HepG2 (cell line): Measurements from ENCODE around the gene ZKSCAN3. TPM values are rescaled to one million over a fixed set of nuclear protein-coding genes. Genes with fewer than 3 reads are reported as not detected.
A peak's percentile ranks its signal among the peaks of the same experiment; 100 is the strongest.

Experiments used
- AHR ChIP-seq: IDR thresholded peaks from 2 replicates; pipeline ENCODE4 v1.6.1; 2018; ENCODE audit warnings: missing genetic modification reagents, missing compliant biosample characterization
- HDAC6 ChIP-seq: fragments of 200-600 bp; sonication (generic); IDR thresholded peaks from 2 replicates; pipeline ENCODE4 v1.7.0; 2017; ENCODE audit warnings: mild to moderate bottlenecking, antibody characterized with exemption, low read length, low read depth
- HNF4G ChIP-seq, 2 experiments: sonication (generic) in 1 of 2; formaldehyde crosslinking in 1 of 2; IDR thresholded peaks; 2 replicates each; pipeline versions ENCODE4 v1.4.0 to v1.6.1; 2011 to 2020; ENCODE audit warnings: borderline replicate concordance in 2 of 2, low read depth in 2 of 2, mild to moderate bottlenecking in 2 of 2, low read length in 1 of 2, missing genetic modification reagents in 1 of 2, moderate library complexity in 1 of 2
- JUN ChIP-seq: sonication (generic); formaldehyde crosslinking; IDR thresholded peaks from 2 replicates; pipeline ENCODE4 v1.4.0; 2020; ENCODE audit warnings: mild to moderate bottlenecking, missing genetic modification reagents
- KLF12 ChIP-seq: sonication (generic); formaldehyde crosslinking; IDR thresholded peaks from 2 replicates; pipeline ENCODE4 v1.4.0; 2020; ENCODE audit warnings: missing genetic modification reagents, borderline replicate concordance
- NFKB2 ChIP-seq: sonication (generic); formaldehyde crosslinking; IDR thresholded peaks from 2 replicates; pipeline ENCODE4 v1.4.0; 2020; ENCODE audit warnings: missing genetic modification reagents, borderline replicate concordance
- ZIK1 ChIP-seq: sonication (generic); formaldehyde crosslinking; IDR thresholded peaks from 2 replicates; pipeline ENCODE4 v1.5.0; 2020; ENCODE audit warnings: mild to moderate bottlenecking, low read depth, missing genetic modification reagents, borderline replicate concordance
- ZNF207 ChIP-seq: fragments of 450-650 bp; IDR thresholded peaks from 2 replicates; pipeline ENCODE4 v1.6.1; 2016; ENCODE audit warnings: antibody characterized with exemption, borderline replicate concordance
- ZNF460 ChIP-seq: sonication (generic); formaldehyde crosslinking; IDR thresholded peaks from 2 replicates; pipeline ENCODE4 v1.5.1; 2020; ENCODE audit warnings: missing genetic modification reagents, mild to moderate bottlenecking, borderline replicate concordance
- polyA plus RNA-seq, 8 experiments: library from polyadenylated mRNA; depleted of rRNA in 3 of 8; stranded (reverse) in 7 of 8; unstranded in 1 of 8; fragments of >200 nt; fragmentation: Illumina TruSeq in 4 of 8; extraction: Trizol in 4 of 8; gene quantifications; 2 replicates each; pipeline versions ENCODE4 v1.2.1 to v1.2.3, GENCODE V29; 2011 to 2016; ENCODE audit warnings: low read depth in 4 of 8, missing spikeins in 1 of 8, mixed read lengths in 1 of 8; ENCODE audit not compliant: insufficient read depth in 1 of 8
- total RNA-seq, 5 experiments: library from RNA; depleted of rRNA; stranded (reverse); fragments of >200 nt; fragmentation: Illumina TruSeq; extraction: Trizol; gene quantifications; 2 replicates each; pipeline ENCODE4 v1.2.3, GENCODE V29; 2016; ENCODE audit warnings: low read depth in 1 of 5
- TF ChIP-seq, protein P1 (sequence below): sonication (generic); formaldehyde crosslinking; IDR thresholded peaks from 2 replicates; pipeline ENCODE4 v1.4.0; 2020; ENCODE audit warnings: mild to moderate bottlenecking, missing genetic modification reagents
- TF ChIP-seq, protein P2 (sequence below): sonication (generic); formaldehyde crosslinking; IDR thresholded peaks from 2 replicates; pipeline ENCODE4 v1.4.0; 2020; ENCODE audit warnings: missing genetic modification reagents

Gene ZKSCAN3
- total and polyA plus RNA-seq, 2 of the 13 experiments (the other 11 are each of a cell fraction or from before 2014, with no cell fraction given), result 3.3 to 7.4 TPM

- no peak for TF ChIP-seq ZNF207
- TF ChIP-seq, protein P1, sequence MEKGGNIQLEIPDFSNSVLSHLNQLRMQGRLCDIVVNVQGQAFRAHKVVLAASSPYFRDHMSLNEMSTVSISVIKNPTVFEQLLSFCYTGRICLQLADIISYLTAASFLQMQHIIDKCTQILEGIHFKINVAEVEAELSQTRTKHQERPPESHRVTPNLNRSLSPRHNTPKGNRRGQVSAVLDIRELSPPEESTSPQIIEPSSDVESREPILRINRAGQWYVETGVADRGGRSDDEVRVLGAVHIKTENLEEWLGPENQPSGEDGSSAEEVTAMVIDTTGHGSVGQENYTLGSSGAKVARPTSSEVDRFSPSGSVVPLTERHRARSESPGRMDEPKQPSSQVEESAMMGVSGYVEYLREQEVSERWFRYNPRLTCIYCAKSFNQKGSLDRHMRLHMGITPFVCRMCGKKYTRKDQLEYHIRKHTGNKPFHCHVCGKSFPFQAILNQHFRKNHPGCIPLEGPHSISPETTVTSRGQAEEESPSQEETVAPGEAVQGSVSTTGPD, result no peak; the same call in 1 of the 2 replicates
- 0 out of 2 replicates have a peak, but pooled peaks have one; percentile 53 for TF ChIP-seq ZIK1 (CRISPR knock-in tag)
- TF ChIP-seq JUN (CRISPR knock-in tag), result 0 out of 2 replicates have a peak, but pooled peaks have one; percentile 41
- no peak for TF ChIP-seq HNF4G (IDR thresholded peaks at IDR 0.05; ENCODE audit: borderline replicate concordance, low read depth, low read length)
- TF ChIP-seq HNF4G (CRISPR knock-in tag; IDR thresholded peaks at IDR 0.05; ENCODE audit: borderline replicate concordance, low read depth), result peak; percentile 59
- TF ChIP-seq, protein P2, sequence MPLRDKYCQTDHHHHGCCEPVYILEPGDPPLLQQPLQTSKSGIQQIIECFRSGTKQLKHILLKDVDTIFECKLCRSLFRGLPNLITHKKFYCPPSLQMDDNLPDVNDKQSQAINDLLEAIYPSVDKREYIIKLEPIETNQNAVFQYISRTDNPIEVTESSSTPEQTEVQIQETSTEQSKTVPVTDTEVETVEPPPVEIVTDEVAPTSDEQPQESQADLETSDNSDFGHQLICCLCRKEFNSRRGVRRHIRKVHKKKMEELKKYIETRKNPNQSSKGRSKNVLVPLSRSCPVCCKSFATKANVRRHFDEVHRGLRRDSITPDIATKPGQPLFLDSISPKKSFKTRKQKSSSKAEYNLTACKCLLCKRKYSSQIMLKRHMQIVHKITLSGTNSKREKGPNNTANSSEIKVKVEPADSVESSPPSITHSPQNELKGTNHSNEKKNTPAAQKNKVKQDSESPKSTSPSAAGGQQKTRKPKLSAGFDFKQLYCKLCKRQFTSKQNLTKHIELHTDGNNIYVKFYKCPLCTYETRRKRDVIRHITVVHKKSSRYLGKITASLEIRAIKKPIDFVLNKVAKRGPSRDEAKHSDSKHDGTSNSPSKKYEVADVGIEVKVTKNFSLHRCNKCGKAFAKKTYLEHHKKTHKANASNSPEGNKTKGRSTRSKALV, result no peak; the same call in 1 of the 2 replicates
- TF ChIP-seq KLF12, result peak; percentile 98; the same call in 1 of the 2 replicates
- no peak for TF ChIP-seq ZNF460 (CRISPR knock-in tag)
- TF ChIP-seq NFKB2 (CRISPR knock-in tag), result peak; percentile 83; the same call in 1 of the 2 replicates
- no peak for TF ChIP-seq AHR (CRISPR knock-in tag)
- no peak for TF ChIP-seq HDAC6
- TF ChIP-seq, all 625 proteins: peak for 309
These were observed at the start of gene ZKSCAN3 (continued) for GRCh38 chr6:28349892-28350737.
